GM12892 (cell line): ENCODE results near the gene KCNH5.
A peak's percentile ranks its signal among the peaks of the same experiment; 100 is the strongest.

ENCODE experiments used
- DNase-seq: peaks from one replicate; pipeline ENCODE4 v3.0.0; 2011; ENCODE audit not compliant: insufficient read length
- FAIRE-seq: peaks from 2 replicates; lab custom pipeline; 2011; peaks lifted over from hg19 to GRCh38; lab: Jason Lieb, UNC
- POLR2A ChIP-seq: IDR thresholded peaks from 2 replicates; pipeline ENCODE4 v1.6.1; 2011; ENCODE audit warnings: low read depth, low read length, control low read depth
- POLR2AphosphoS5 ChIP-seq: IDR thresholded peaks from 2 replicates; pipeline ENCODE4 v1.6.1; 2011; ENCODE audit warnings: low read depth, low read length, control low read depth
- TAF1 ChIP-seq: IDR thresholded peaks from 2 replicates; pipeline ENCODE4 v1.6.1; 2011; ENCODE audit warnings: low read depth, mild to moderate bottlenecking, control low read depth, low read length, borderline replicate concordance

KCNH5 gene

DNA sequence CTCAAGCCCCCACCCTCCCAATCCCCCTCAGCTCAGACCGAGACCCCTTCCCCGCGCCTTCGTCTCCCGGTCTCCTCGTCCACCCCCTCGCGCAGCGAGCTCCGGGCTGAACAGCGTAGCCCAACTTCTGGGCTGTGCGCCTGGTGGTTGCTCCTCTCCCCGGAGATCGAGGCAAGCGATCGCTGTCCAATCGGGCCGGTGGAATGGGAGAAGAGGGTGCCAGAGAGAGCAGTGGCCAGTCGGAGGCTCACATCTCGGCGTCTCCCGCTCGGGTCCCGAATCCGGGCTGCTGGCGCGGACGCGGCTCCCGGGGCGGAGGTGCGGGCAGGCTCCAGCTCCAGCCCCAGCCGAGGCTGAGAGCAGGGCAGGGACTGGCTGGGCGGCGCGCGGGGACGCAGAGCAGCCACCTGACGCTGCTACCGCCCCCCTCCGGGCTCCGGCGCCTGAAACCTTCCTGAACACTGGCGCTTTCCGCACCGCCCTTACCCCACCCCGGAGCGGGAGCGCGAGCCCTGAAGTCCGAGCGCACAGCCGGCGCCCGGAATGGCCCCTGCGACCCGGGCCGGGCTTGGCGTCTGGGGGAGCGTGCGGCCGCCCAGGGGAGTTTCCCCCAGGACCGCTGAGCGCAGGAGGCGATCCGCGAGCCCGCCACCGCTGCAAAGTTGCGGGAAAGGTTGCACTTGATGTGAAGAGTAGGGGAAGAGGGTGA, 508 bp upstream of the KCNH5 start:
- no peak for TF ChIP-seq POLR2A
- TF ChIP-seq TAF1 = no peak
- no peak for TF ChIP-seq POLR2AphosphoS5
- FAIRE-seq (no peak), DNase-seq (peak; percentile 11)

DNA sequence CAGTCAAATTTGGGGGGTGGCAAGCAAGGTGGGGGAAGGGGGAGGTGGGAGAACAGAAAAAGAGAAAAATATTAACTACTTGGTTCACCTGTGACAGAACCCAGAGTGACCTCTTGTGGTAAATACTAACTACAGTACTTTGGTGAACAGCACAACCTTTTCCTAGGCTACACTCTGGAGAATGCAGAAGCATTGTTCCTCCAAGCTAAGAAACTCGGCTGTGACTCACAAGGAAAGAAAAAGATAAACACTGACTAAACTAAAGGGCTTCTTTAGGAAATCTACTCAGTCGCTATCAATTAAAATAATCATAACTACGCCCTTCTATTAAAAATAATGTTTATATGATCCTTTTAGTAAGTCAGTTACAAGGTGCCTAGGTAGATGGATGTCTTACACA, 5.4 kb downstream of the KCNH5 start:
- DNase-seq = no peak
- TF ChIP-seq TAF1 (no peak), POLR2A (no peak), POLR2AphosphoS5 (no peak)
- no peak for FAIRE-seq

DNA sequence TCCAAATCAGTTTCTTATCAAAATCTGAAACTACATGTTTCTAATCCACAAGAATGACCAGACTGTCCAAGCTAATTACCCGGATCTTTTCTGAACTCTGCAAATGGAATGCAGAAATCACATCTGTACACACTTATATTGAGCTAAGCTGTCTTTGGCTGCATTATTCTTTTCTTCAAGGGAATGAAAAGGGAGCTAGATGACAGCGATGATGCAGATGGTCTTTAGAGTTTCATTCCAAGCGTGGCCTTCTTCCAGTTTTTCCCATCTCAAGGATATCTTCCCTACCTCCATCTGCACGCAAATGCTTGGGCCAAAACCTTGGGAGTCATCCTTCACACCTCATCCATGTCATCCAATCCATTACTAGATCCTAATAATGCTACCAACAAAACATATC, 12.6 kb downstream of the KCNH5 start:
- FAIRE-seq (no peak), DNase-seq (no peak)
- TF ChIP-seq POLR2A (no peak), TAF1 (no peak), POLR2AphosphoS5 (no peak)

DNA sequence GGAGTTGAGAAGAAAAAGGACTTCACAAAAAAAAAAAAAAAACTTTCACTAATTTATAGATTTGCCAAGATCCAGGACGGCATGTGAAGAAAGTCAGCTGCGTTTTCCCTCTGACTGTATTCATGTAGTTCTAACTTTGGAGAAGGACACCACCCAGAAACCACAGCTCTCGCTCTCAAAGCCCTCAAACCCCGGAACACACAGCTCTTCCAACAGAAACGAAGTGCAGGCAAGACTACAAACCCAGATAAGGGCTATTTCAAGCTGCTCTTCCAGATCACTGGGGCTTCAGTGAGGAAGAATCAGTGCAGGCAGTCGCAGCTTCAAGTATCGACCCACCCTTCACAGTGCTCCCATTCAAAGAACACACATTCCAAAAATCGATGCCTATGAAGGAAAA, 13.2 kb downstream of the KCNH5 start:
- FAIRE-seq = no peak
- no peak for TF ChIP-seq POLR2AphosphoS5
- TF ChIP-seq POLR2A = no peak
- no peak for TF ChIP-seq TAF1
- no peak for DNase-seq

DNA sequence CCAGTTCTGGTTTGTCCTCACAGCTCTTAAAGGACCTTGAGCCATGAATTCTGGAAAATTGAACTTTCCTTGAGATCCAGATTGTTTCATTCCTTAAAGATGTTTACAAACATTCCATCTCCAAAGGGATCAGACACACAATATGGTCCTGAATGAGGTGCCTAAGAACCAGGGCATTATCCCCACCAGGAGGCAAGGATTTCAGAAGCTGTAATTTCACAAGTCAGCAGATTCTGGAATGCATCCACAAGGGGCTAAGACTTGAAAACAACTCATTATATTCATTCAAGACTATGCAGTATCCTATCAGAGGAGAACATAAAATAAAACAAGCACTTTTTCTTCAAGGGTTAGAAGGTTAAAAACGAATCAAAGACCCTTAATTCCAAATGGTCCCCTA, 15.1 kb downstream of the KCNH5 start:
- DNase-seq = no peak
- FAIRE-seq = peak; percentile 27
- TF ChIP-seq POLR2A = no peak
- TF ChIP-seq TAF1 = no peak
- no peak for TF ChIP-seq POLR2AphosphoS5

DNA sequence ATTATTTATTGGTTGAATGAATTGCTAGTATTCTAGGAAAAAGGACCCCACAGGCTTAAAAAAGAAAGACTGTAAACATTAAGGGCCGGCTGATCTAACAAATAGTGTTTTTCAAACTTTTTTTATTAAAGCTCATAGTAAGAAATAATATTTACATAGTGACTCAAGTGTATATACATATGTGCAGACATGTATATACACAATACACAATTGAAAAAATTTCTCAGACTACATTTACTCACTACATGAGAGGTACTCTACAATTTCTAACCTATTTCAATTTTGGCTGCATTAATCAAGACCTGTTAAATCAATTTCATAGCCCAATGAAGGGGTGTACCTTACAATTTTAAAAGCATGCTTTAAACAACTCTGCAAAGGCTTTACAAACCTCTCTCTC, 17.5 kb downstream of the KCNH5 start:
- DNase-seq = no peak
- FAIRE-seq = no peak
- TF ChIP-seq TAF1 (no peak), POLR2A (no peak), POLR2AphosphoS5 (no peak)

DNA sequence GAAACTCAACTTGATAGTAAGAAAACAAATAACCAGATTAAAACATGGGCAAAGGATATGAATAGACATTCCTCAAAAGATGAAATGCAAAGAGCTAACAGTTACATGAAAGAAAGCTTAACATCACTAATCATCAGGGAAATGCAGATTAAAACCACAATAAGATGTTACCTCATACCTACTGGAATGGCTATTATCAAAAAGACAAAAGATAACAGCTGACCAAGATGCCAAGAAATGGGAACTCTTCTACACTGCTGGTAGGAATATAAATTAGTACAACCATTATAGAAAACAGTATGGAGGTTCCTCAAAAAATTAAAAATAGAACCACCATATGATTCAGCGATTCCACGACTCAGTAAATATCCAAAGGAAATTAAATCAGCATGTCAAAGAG, 18.8 kb downstream of the KCNH5 start:
- DNase-seq (no peak), FAIRE-seq (no peak)
- TF ChIP-seq POLR2AphosphoS5 = no peak
- no peak for TF ChIP-seq POLR2A
- no peak for TF ChIP-seq TAF1

DNA sequence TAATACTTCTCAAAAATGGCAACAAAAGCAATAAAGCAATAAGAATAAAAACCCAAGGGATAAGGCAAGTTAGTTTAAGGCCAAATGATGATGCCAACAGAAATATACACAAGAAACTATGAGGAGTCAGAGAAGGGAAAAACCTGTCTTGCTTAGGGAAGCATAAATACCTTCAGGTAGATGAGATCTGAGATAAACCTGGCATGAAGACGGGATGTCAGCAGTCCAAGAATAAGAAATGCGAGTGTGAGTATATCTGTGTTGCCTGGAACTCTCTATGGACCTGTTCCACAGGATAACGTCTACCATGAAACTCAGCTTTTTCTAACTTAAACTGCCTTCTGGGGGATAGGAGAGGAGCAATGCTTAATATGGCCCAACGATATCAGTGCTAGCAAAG, 30.6 kb downstream of the KCNH5 start:
- DNase-seq (no peak), FAIRE-seq (no peak)
- no peak for TF ChIP-seq POLR2A
- no peak for TF ChIP-seq TAF1
- no peak for TF ChIP-seq POLR2AphosphoS5

DNA sequence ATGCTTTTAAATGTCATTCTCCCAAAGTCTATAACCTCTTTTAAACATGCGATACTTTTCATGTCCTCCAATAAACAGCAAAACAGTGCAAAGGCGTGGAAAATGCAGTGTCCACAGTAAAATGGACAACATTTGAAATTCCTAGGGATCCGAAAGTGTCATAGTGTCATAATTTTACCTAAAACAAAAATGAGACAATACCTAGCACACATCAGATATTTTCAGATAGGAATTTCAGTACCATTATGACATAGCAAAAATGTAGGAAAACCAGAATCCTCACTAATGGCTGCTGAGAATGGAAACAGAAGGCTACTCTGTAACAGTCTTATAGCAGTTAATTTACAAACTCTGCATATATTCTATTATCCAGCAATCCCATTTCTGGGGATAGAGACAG, 33.1 kb downstream of the KCNH5 start:
- FAIRE-seq (no peak), DNase-seq (no peak)
- no peak for TF ChIP-seq TAF1

DNA sequence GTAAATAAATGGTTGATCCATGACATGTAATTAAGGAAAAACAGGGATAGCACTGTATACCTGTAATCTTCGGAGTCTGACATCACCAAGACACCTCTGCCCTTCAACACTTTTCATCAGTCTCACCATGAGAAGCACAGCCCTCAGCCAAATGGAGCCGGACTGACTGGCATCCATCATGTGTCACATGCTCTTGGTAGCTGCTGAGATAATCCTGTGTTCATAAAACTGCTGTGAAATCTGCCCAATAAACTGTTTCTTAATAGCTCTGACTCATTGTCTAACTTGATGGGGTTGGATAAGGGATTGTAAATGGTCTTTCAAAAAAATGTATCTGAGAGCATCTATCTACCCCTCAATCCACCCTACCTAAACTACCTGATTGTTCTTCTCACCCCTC, 33.6 kb downstream of the KCNH5 start:
- DNase-seq (no peak), FAIRE-seq (no peak)
- no peak for TF ChIP-seq POLR2AphosphoS5
- TF ChIP-seq POLR2A = no peak
- no peak for TF ChIP-seq TAF1

DNA sequence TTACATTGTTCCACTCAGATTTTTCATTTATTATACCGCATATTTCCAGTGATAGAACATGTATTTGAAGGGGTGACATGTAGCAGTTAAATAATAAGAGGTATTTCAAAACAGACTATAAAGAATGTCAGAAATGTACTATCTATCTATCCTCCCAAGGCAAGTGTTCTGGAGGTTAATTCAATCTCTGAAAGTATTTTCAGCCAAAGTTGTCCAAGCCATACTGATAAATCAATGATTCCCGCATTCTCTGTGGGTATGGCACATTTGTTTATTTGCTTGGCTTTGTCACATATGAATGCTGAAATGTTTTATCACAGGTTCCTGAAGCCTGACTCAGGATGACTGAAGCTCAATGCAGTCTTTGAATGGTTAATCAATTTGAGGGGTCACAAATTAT, 35.8 kb downstream of the KCNH5 start:
- TF ChIP-seq TAF1 = no peak
- no peak for TF ChIP-seq POLR2AphosphoS5
- TF ChIP-seq POLR2A = no peak
- FAIRE-seq (no peak), DNase-seq (no peak)

DNA sequence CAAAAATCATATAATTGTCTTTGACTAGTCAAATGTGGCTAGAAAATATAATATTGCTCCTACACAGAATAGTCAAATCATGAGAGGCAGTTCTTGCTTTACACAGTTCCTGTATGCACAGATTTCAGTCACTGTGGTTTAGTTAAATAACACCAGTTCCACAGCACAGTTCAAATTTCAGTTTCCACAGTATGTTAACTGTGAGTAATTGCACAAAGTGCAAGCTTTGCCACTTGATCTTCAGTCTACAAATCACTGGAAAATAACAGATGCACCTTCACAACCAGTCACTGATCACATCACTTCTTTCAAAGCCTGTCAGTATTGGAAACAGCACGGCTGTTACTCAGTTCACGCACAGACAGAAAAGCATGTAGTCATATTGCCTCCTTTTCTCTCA, 38.7 kb downstream of the KCNH5 start:
- TF ChIP-seq POLR2A (no peak), TAF1 (no peak), POLR2AphosphoS5 (no peak)
- FAIRE-seq = peak; percentile 50
- no peak for DNase-seq

DNA sequence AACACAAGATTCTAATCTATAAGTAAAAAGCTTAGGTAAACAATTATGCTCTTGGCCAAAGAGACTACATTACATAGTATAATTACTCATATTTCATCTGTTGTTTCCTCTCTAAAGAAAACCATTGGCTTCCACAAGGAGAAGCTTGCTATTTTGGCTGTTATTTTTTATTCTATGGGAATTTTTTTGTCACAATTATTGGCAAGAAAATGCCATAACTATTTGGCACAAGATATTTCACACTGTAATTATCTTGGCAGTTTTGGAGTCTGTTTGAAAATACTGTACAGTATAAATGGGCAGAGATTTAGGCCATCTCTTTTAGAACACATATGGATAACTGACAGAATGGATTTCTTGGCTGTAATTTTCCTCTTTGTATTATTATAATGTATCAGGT, 51.2 kb downstream of the KCNH5 start:
- DNase-seq = no peak
- FAIRE-seq = no peak
- no peak for TF ChIP-seq POLR2AphosphoS5
- TF ChIP-seq TAF1 = no peak
- no peak for TF ChIP-seq POLR2A
